HCT116 (cell line): ENCODE results near the gene KCNE4.

Experiments used
- CEBPB ChIP-seq: IDR thresholded peaks from 2 replicates; pipeline ENCODE4 v1.6.1; 2012; ENCODE audit warnings: low read depth
- EGR1 ChIP-seq: IDR thresholded peaks from 2 replicates; pipeline ENCODE4 v1.6.1; 2012; ENCODE audit warnings: low read depth
- EZH2 ChIP-seq: fragments of 200-600 bp; sonication (generic); IDR thresholded peaks from 2 replicates; pipeline ENCODE4 v1.6.1; 2017; ENCODE audit warnings: antibody characterized with exemption, mixed run types
- EZH2phosphoT487 ChIP-seq: fragments of 200-600 bp; IDR thresholded peaks from 2 replicates; pipeline ENCODE4 v1.6.1; 2018; ENCODE audit warnings: antibody characterized with exemption, borderline replicate concordance
- JUND ChIP-seq: IDR thresholded peaks from 2 replicates; pipeline ENCODE4 v1.6.1; 2012
- POLR2AphosphoS5 ChIP-seq: IDR thresholded peaks from 2 replicates; pipeline ENCODE4 v1.6.1; 2011; ENCODE audit warnings: mild to moderate bottlenecking, low read depth, low read length, moderate library complexity
- RAD21 ChIP-seq: IDR thresholded peaks from 2 replicates; pipeline ENCODE4 v1.6.1; 2012; ENCODE audit warnings: low read depth, mild to moderate bottlenecking
- SP1 ChIP-seq: IDR thresholded peaks from 2 replicates; pipeline ENCODE4 v1.6.1; 2012; ENCODE audit warnings: low read depth
- SRF ChIP-seq: IDR thresholded peaks from 2 replicates; pipeline ENCODE4 v1.6.1; 2012; ENCODE audit warnings: low read depth
- YY1 ChIP-seq: IDR thresholded peaks from 2 replicates; pipeline ENCODE4 v1.6.1; 2011; ENCODE audit warnings: low read length, low read depth, moderate library complexity, mild to moderate bottlenecking; ENCODE audit not compliant: insufficient replicate concordance; ENCODE audit errors: extremely low read depth
- TF ChIP-seq, protein P1 (sequence below): IDR thresholded peaks from 2 replicates; pipeline ENCODE4 v1.6.1; 2012; ENCODE audit warnings: low read depth
- TF ChIP-seq, protein P2 (sequence below), 3 experiments: fragments of 200-600 bp in 1 of 3; sonication (generic) in 1 of 3; IDR thresholded peaks in 2 of 3; conservative IDR thresholded peaks in 1 of 3; 2 replicates each; pipeline ENCODE4 v1.5.1; 2012 to 2017; ENCODE audit warnings: low read depth in 2 of 3, low read length in 2 of 3, antibody characterized with exemption in 1 of 3, borderline replicate concordance in 1 of 3, control low read depth in 1 of 3, mild to moderate bottlenecking in 1 of 3, mixed read lengths in 1 of 3, mixed run types in 1 of 3, moderate library complexity in 1 of 3; ENCODE audit not compliant: insufficient read depth in 1 of 3
- TF ChIP-seq, protein P3 (sequence below): IDR thresholded peaks from 2 replicates; pipeline ENCODE4 v1.6.1; 2012

DNA sequence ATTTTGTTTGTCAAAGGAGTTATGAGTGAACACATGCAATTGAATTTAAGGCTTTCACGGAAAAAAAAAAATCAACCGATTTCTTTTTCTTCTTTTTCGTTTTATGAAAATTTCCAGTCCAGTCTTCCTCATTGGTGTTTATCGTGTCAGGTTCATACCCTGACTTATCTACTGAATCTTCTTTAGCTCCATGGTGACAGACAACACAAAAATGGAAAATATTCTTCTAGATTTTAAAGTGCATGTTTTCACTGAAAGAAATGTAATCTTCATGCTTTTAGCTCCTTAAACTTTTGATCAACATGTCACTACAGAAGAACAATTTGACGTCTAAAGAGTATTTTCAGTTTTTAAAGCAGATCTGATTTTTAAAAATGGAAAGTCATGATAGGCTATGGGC is 14.7 kb downstream of the KCNE4 start:
- TF ChIP-seq, protein P1, sequence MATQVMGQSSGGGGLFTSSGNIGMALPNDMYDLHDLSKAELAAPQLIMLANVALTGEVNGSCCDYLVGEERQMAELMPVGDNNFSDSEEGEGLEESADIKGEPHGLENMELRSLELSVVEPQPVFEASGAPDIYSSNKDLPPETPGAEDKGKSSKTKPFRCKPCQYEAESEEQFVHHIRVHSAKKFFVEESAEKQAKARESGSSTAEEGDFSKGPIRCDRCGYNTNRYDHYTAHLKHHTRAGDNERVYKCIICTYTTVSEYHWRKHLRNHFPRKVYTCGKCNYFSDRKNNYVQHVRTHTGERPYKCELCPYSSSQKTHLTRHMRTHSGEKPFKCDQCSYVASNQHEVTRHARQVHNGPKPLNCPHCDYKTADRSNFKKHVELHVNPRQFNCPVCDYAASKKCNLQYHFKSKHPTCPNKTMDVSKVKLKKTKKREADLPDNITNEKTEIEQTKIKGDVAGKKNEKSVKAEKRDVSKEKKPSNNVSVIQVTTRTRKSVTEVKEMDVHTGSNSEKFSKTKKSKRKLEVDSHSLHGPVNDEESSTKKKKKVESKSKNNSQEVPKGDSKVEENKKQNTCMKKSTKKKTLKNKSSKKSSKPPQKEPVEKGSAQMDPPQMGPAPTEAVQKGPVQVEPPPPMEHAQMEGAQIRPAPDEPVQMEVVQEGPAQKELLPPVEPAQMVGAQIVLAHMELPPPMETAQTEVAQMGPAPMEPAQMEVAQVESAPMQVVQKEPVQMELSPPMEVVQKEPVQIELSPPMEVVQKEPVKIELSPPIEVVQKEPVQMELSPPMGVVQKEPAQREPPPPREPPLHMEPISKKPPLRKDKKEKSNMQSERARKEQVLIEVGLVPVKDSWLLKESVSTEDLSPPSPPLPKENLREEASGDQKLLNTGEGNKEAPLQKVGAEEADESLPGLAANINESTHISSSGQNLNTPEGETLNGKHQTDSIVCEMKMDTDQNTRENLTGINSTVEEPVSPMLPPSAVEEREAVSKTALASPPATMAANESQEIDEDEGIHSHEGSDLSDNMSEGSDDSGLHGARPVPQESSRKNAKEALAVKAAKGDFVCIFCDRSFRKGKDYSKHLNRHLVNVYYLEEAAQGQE, result no peak
- no peak for TF ChIP-seq POLR2AphosphoS5
- no peak for TF ChIP-seq CEBPB
- no peak for TF ChIP-seq SP1
- TF ChIP-seq, protein P2, sequence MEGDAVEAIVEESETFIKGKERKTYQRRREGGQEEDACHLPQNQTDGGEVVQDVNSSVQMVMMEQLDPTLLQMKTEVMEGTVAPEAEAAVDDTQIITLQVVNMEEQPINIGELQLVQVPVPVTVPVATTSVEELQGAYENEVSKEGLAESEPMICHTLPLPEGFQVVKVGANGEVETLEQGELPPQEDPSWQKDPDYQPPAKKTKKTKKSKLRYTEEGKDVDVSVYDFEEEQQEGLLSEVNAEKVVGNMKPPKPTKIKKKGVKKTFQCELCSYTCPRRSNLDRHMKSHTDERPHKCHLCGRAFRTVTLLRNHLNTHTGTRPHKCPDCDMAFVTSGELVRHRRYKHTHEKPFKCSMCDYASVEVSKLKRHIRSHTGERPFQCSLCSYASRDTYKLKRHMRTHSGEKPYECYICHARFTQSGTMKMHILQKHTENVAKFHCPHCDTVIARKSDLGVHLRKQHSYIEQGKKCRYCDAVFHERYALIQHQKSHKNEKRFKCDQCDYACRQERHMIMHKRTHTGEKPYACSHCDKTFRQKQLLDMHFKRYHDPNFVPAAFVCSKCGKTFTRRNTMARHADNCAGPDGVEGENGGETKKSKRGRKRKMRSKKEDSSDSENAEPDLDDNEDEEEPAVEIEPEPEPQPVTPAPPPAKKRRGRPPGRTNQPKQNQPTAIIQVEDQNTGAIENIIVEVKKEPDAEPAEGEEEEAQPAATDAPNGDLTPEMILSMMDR (IDR thresholded peaks at IDR 0.05 in 2 of 3, conservative IDR thresholded peaks at IDR 0.05 in 1 of 3; ENCODE audit: borderline replicate concordance in 1 of 3, insufficient read depth in 1 of 3, low read depth in 2 of 3, low read length in 2 of 3), result no peak
- no peak for TF ChIP-seq EGR1
- no peak for TF ChIP-seq SRF
- no peak for TF ChIP-seq EZH2phosphoT487
- TF ChIP-seq, protein P3, sequence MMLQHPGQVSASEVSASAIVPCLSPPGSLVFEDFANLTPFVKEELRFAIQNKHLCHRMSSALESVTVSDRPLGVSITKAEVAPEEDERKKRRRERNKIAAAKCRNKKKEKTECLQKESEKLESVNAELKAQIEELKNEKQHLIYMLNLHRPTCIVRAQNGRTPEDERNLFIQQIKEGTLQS, result no peak
- no peak for TF ChIP-seq RAD21
- TF ChIP-seq EZH2, result no peak
- TF ChIP-seq JUND, result no peak
- no peak for TF ChIP-seq YY1
